Measurements from ENCODE around the gene UBL4B.
A peak's percentile ranks its signal among the peaks of the same experiment; 100 is the strongest.

Gene UBL4B

GRCh38 chr1:110123224-110123623, 11.0 kb downstream of the UBL4B start:
- Histone ChIP-seq H3K27me3 (replicated peaks; ENCODE audit: control insufficient read depth, insufficient read depth, low read length) (peaks cover 4% of the 10 kb centered on the region), H3K9me3 (ENCODE audit: control insufficient read depth, low read length) (peaks cover 16% of the 10 kb centered on the region), H3K36me3 (ENCODE audit: control insufficient read depth, insufficient read depth, low read length, severe bottlenecking) (no peaks in the 10 kb centered on the region), H3K4me1 (ENCODE audit: control insufficient read depth, insufficient read depth, low read length) (peaks cover 7% of the 10 kb centered on the region), H3K9ac (ENCODE audit: low read length) (no peak overlapping the region), H3K4me3 (ENCODE audit: low read length) (no peak overlapping the region)
- DNase-seq (ENCODE audit: low read depth): peak; percentile 30

GRCh38 chr1:110125810-110126209, 13.6 kb downstream of the UBL4B start:
- DNase-seq (ENCODE audit: low read depth): no peak
- H3K4me1 ChIP-seq (ENCODE audit: control insufficient read depth, insufficient read depth, low read length): peaks cover 7% of the 10 kb centered on the region
- no peaks in the 10 kb centered on the region for H3K36me3 ChIP-seq (ENCODE audit: control insufficient read depth, insufficient read depth, low read length, severe bottlenecking)
- no peak overlapping the region for H3K4me3 ChIP-seq (ENCODE audit: low read length)
- H3K9ac ChIP-seq (ENCODE audit: low read length): no peak overlapping the region
- peaks cover 10% of the 10 kb centered on the region for H3K27me3 ChIP-seq (replicated peaks; ENCODE audit: control insufficient read depth, insufficient read depth, low read length)
- peaks cover 16% of the 10 kb centered on the region for H3K9me3 ChIP-seq (ENCODE audit: control insufficient read depth, low read length)

GRCh38 chr1:110130113-110130591, 17.9 kb downstream of the UBL4B start:
- DNase-seq (ENCODE audit: low read depth): peak; percentile 34
- H3K4me1 ChIP-seq (ENCODE audit: control insufficient read depth, insufficient read depth, low read length): peaks cover 11% of the 10 kb centered on the region
- H3K4me3 ChIP-seq (ENCODE audit: low read length): no peak overlapping the region
- peaks cover 15% of the 10 kb centered on the region for H3K27me3 ChIP-seq (replicated peaks; ENCODE audit: control insufficient read depth, insufficient read depth, low read length)
- peaks cover 10% of the 10 kb centered on the region for H3K9me3 ChIP-seq (ENCODE audit: control insufficient read depth, low read length)
- H3K9ac ChIP-seq (ENCODE audit: low read length): no peak overlapping the region
- H3K36me3 ChIP-seq (ENCODE audit: control insufficient read depth, insufficient read depth, low read length, severe bottlenecking): no peaks in the 10 kb centered on the region

- H3K9ac ChIP-seq (ENCODE audit: low read length): no peak overlapping the region
- peaks cover 6% of the 10 kb centered on the region for H3K9me3 ChIP-seq (ENCODE audit: control insufficient read depth, low read length)
- no peak for DNase-seq (ENCODE audit: low read depth)
- no peak overlapping the region for H3K4me3 ChIP-seq (ENCODE audit: low read length)
- H3K36me3 ChIP-seq (ENCODE audit: control insufficient read depth, insufficient read depth, low read length, severe bottlenecking): no peaks in the 10 kb centered on the region
- H3K27me3 ChIP-seq (replicated peaks; ENCODE audit: control insufficient read depth, insufficient read depth, low read length): peaks cover 22% of the 10 kb centered on the region
- peaks cover 11% of the 10 kb centered on the region for H3K4me1 ChIP-seq (ENCODE audit: control insufficient read depth, insufficient read depth, low read length)
Observed at GRCh38 chr1:110130989-110131388, 18.7 kb downstream of the UBL4B start.

- Histone ChIP-seq H3K27me3 (replicated peaks; ENCODE audit: control insufficient read depth, insufficient read depth, low read length) (peaks cover 39% of the 10 kb centered on the region), H3K4me1 (ENCODE audit: control insufficient read depth, insufficient read depth, low read length) (peaks cover 11% of the 10 kb centered on the region), H3K36me3 (ENCODE audit: control insufficient read depth, insufficient read depth, low read length, severe bottlenecking) (no peaks in the 10 kb centered on the region), H3K9me3 (ENCODE audit: control insufficient read depth, low read length) (no peaks in the 10 kb centered on the region), H3K4me3 (ENCODE audit: low read length) (no peak overlapping the region), H3K9ac (ENCODE audit: low read length) (no peak overlapping the region)
- no peak for DNase-seq (ENCODE audit: low read depth)
Observed at GRCh38 chr1:110132682-110133081, 20.4 kb downstream of the UBL4B start.

- Histone ChIP-seq H3K27me3 (replicated peaks; ENCODE audit: control insufficient read depth, insufficient read depth, low read length) (peaks cover 46% of the 10 kb centered on the region), H3K9ac (ENCODE audit: low read length) (no peak overlapping the region), H3K36me3 (ENCODE audit: control insufficient read depth, insufficient read depth, low read length, severe bottlenecking) (no peaks in the 10 kb centered on the region), H3K9me3 (ENCODE audit: control insufficient read depth, low read length) (no peaks in the 10 kb centered on the region), H3K4me3 (ENCODE audit: low read length) (no peak overlapping the region), H3K4me1 (ENCODE audit: control insufficient read depth, insufficient read depth, low read length) (peaks cover 11% of the 10 kb centered on the region)
- DNase-seq (ENCODE audit: low read depth): no peak
Observed at GRCh38 chr1:110133436-110133835, 21.2 kb downstream of the UBL4B start.

- Histone ChIP-seq H3K4me1 (ENCODE audit: control insufficient read depth, insufficient read depth, low read length) (peaks cover 11% of the 10 kb centered on the region), H3K9ac (ENCODE audit: low read length) (no peak overlapping the region), H3K4me3 (ENCODE audit: low read length) (no peak overlapping the region), H3K36me3 (ENCODE audit: control insufficient read depth, insufficient read depth, low read length, severe bottlenecking) (no peaks in the 10 kb centered on the region), H3K9me3 (ENCODE audit: control insufficient read depth, low read length) (peaks cover 2% of the 10 kb centered on the region), H3K27me3 (replicated peaks; ENCODE audit: control insufficient read depth, insufficient read depth, low read length) (peaks cover 53% of the 10 kb centered on the region)
- no peak for DNase-seq (ENCODE audit: low read depth)
Observed at GRCh38 chr1:110134050-110134595, 21.9 kb downstream of the UBL4B start.

GRCh38 chr1:110135246-110135645, 23.0 kb downstream of the UBL4B start:
- Histone ChIP-seq H3K9ac (ENCODE audit: low read length) (no peak overlapping the region), H3K4me3 (ENCODE audit: low read length) (no peak overlapping the region), H3K9me3 (ENCODE audit: control insufficient read depth, low read length) (peaks cover 14% of the 10 kb centered on the region), H3K27me3 (replicated peaks; ENCODE audit: control insufficient read depth, insufficient read depth, low read length) (peaks cover 56% of the 10 kb centered on the region), H3K36me3 (ENCODE audit: control insufficient read depth, insufficient read depth, low read length, severe bottlenecking) (no peaks in the 10 kb centered on the region), H3K4me1 (ENCODE audit: control insufficient read depth, insufficient read depth, low read length) (peaks cover 11% of the 10 kb centered on the region)
- DNase-seq (ENCODE audit: low read depth): no peak

- Histone ChIP-seq H3K9me3 (ENCODE audit: control insufficient read depth, low read length) (peaks cover 15% of the 10 kb centered on the region), H3K9ac (ENCODE audit: low read length) (no peak overlapping the region), H3K4me1 (ENCODE audit: control insufficient read depth, insufficient read depth, low read length) (peaks cover 11% of the 10 kb centered on the region), H3K4me3 (ENCODE audit: low read length) (no peak overlapping the region), H3K36me3 (ENCODE audit: control insufficient read depth, insufficient read depth, low read length, severe bottlenecking) (no peaks in the 10 kb centered on the region), H3K27me3 (replicated peaks; ENCODE audit: control insufficient read depth, insufficient read depth, low read length) (peaks cover 56% of the 10 kb centered on the region)
- no peak for DNase-seq (ENCODE audit: low read depth)
Observed at GRCh38 chr1:110135666-110136065, 23.4 kb downstream of the UBL4B start.

GRCh38 chr1:110136911-110137310, 24.7 kb downstream of the UBL4B start:
- Histone ChIP-seq H3K9me3 (ENCODE audit: control insufficient read depth, low read length) (peaks cover 15% of the 10 kb centered on the region), H3K9ac (ENCODE audit: low read length) (no peak overlapping the region), H3K36me3 (ENCODE audit: control insufficient read depth, insufficient read depth, low read length, severe bottlenecking) (no peaks in the 10 kb centered on the region), H3K27me3 (replicated peaks; ENCODE audit: control insufficient read depth, insufficient read depth, low read length) (peaks cover 62% of the 10 kb centered on the region), H3K4me1 (ENCODE audit: control insufficient read depth, insufficient read depth, low read length) (peaks cover 11% of the 10 kb centered on the region), H3K4me3 (ENCODE audit: low read length) (no peak overlapping the region)
- DNase-seq (ENCODE audit: low read depth): no peak

GRCh38 chr1:110138956-110139355, 26.7 kb downstream of the UBL4B start:
- no peak overlapping the region for H3K9ac ChIP-seq (ENCODE audit: low read length)
- no peak for DNase-seq (ENCODE audit: low read depth)
- no peaks in the 10 kb centered on the region for H3K36me3 ChIP-seq (ENCODE audit: control insufficient read depth, insufficient read depth, low read length, severe bottlenecking)
- H3K9me3 ChIP-seq (ENCODE audit: control insufficient read depth, low read length): peaks cover 15% of the 10 kb centered on the region
- H3K27me3 ChIP-seq (replicated peaks; ENCODE audit: control insufficient read depth, insufficient read depth, low read length): peaks cover 80% of the 10 kb centered on the region
- H3K4me1 ChIP-seq (ENCODE audit: control insufficient read depth, insufficient read depth, low read length): peaks cover under 1% of the 10 kb centered on the region
- H3K4me3 ChIP-seq (ENCODE audit: low read length): no peak overlapping the region

- Histone ChIP-seq H3K36me3 (ENCODE audit: control insufficient read depth, insufficient read depth, low read length, severe bottlenecking) (no peaks in the 10 kb centered on the region), H3K27me3 (replicated peaks; ENCODE audit: control insufficient read depth, insufficient read depth, low read length) (peaks cover 90% of the 10 kb centered on the region), H3K9ac (ENCODE audit: low read length) (no peak overlapping the region), H3K4me3 (ENCODE audit: low read length) (no peak overlapping the region), H3K9me3 (ENCODE audit: control insufficient read depth, low read length) (peaks cover 15% of the 10 kb centered on the region), H3K4me1 (ENCODE audit: control insufficient read depth, insufficient read depth, low read length) (no peaks in the 10 kb centered on the region)
- DNase-seq (ENCODE audit: low read depth): no peak
Observed at GRCh38 chr1:110144366-110144765, 32.1 kb downstream of the UBL4B start.

Measured in adipocyte (in vitro differentiated cells).